SK-N-SH (cell line): ENCODE data around the gene ESF1. TPM values are rescaled to one million over a fixed set of nuclear protein-coding genes. Genes with fewer than 3 reads are reported as not detected.

Experiments
- CTCF ChIA-PET: fragments of 300-600, 350-600 bp; formaldehyde crosslinking; extraction: SDS; loops from one replicate; lab custom pipeline; 2021; lab: Yijun Ruan, JAX
- POLR2A ChIA-PET: fragments of 350-600 bp; sonication (Branson Sonifier 250); formaldehyde crosslinking; extraction: SDS; loops from one replicate; lab custom pipeline; 2020; ENCODE audit warnings: antibody characterized with exemption, inconsistent platforms; lab: Yijun Ruan, JAX
- DNase-seq: peaks from one replicate; pipeline ENCODE4 v3.0.0; 2012
- H2AFZ ChIP-seq: fragments of 200-600 bp; sonication (generic); 2 replicates; pipeline ENCODE4 v1.8.1; 2016; ENCODE audit warnings: antibody characterized with exemption, mild to moderate bottlenecking, low read depth
- H3F3A ChIP-seq: fragments of 200-600 bp; sonication (generic); replicated peaks from 2 replicates; pipeline ENCODE3; 2016; ENCODE audit warnings: antibody characterized with exemption, mild to moderate bottlenecking; ENCODE audit not compliant: insufficient read depth
- H3K27ac ChIP-seq, 2 experiments: fragments of 200-500 bp in 1 of 2; fragments of 200-600 bp in 1 of 2; sonication (Bioruptor generic) in 1 of 2; sonication (generic), shearing (Covaris generic) in 1 of 2; 2 replicates each; pipeline versions ENCODE4 v1.5.1 to v1.6.1; 2014 to 2016; ENCODE audit warnings: low read depth in 2 of 2, inconsistent platforms in 1 of 2, low read length in 1 of 2, mild to moderate bottlenecking in 1 of 2, mixed read lengths in 1 of 2
- H3K27me3 ChIP-seq: fragments of 200-600 bp; sonication (generic), shearing (Covaris generic); 2 replicates; pipeline ENCODE4 v1.6.1; 2016; ENCODE audit warnings: mixed run types; ENCODE audit not compliant: insufficient read depth
- H3K36me3 ChIP-seq, 2 experiments: fragments of 200-500 bp in 1 of 2; fragments of 200-600 bp in 1 of 2; sonication (Bioruptor generic) in 1 of 2; sonication (generic) in 1 of 2; replicated peaks in 1 of 2; 2 replicates each; pipeline versions ENCODE3 to v1.5.1; 2014 to 2016; ENCODE audit warnings: low read length in 1 of 2, mild to moderate bottlenecking in 1 of 2; ENCODE audit not compliant: insufficient read depth in 2 of 2, control insufficient read depth in 1 of 2
- H3K4me1 ChIP-seq, 2 experiments: fragments of 200-500 bp in 1 of 2; fragments of 200-600 bp in 1 of 2; sonication (Bioruptor generic) in 1 of 2; sonication (generic), shearing (Covaris generic) in 1 of 2; 2 replicates each; pipeline versions ENCODE4 v1.5.1 to v1.6.1; 2014 to 2016; ENCODE audit warnings: low read depth in 1 of 2, low read length in 1 of 2, mixed run types in 1 of 2; ENCODE audit not compliant: insufficient read depth in 2 of 2, control insufficient read depth in 1 of 2
- H3K4me2 ChIP-seq: fragments of 200-600 bp; sonication (generic), shearing (Covaris generic); 2 replicates; pipeline ENCODE4 v1.6.1; 2017; ENCODE audit warnings: mixed run types
- H3K4me3 ChIP-seq, 2 experiments: fragments of 200-500 bp in 1 of 2; fragments of 200-600 bp in 1 of 2; sonication (Bioruptor generic) in 1 of 2; sonication (generic), shearing (Covaris generic) in 1 of 2; 2 replicates each; pipeline versions ENCODE4 v1.5.1 to v1.8.1; 2014 to 2016; ENCODE audit warnings: low read depth in 2 of 2, inconsistent platforms in 1 of 2, low read length in 1 of 2, mild to moderate bottlenecking in 1 of 2, mixed read lengths in 1 of 2, moderate library complexity in 1 of 2
- H3K79me2 ChIP-seq: fragments of 200-600 bp; sonication (generic); 2 replicates; pipeline ENCODE4 v1.8.1; 2017; ENCODE audit warnings: mild to moderate bottlenecking; ENCODE audit not compliant: insufficient read depth
- H3K9ac ChIP-seq: fragments of 200-600 bp; sonication (generic); 2 replicates; pipeline ENCODE4 v1.6.1; 2017; ENCODE audit warnings: mixed run types
- H3K9me2 ChIP-seq: fragments of 200-600 bp; sonication (generic); 2 replicates; pipeline ENCODE4 v1.6.1; 2017; ENCODE audit warnings: mixed run types
- H3K9me3 ChIP-seq: fragments of 200-600 bp; sonication (generic); 2 replicates; pipeline ENCODE4 v1.6.1; 2017; ENCODE audit warnings: mixed run types, mild to moderate bottlenecking, moderate library complexity
- H4K20me1 ChIP-seq: fragments of 200-600 bp; sonication (generic); 2 replicates; pipeline ENCODE4 v1.6.1; 2017; ENCODE audit warnings: mild to moderate bottlenecking, mixed run types; ENCODE audit not compliant: insufficient read depth
- ELF1 ChIP-seq: IDR thresholded peaks from 2 replicates; pipeline ENCODE4 v1.4.0; 2012
- FOSL2 ChIP-seq: IDR thresholded peaks from 2 replicates; pipeline ENCODE4 v1.4.0; 2012; ENCODE audit warnings: low read depth, mild to moderate bottlenecking, moderate library complexity, borderline replicate concordance
- FOXJ3 ChIP-seq: sonication (generic); formaldehyde crosslinking; IDR thresholded peaks from 2 replicates; pipeline ENCODE4 v1.5.1; 2020; ENCODE audit warnings: mild to moderate bottlenecking, missing genetic modification reagents
- FOXM1 ChIP-seq: IDR thresholded peaks from 2 replicates; pipeline ENCODE4 v1.4.0; 2012; ENCODE audit warnings: low read depth, mild to moderate bottlenecking
- GATA2 ChIP-seq: sonication (generic); formaldehyde crosslinking; IDR thresholded peaks from 2 replicates; pipeline ENCODE4 v1.5.0; 2020; ENCODE audit warnings: mild to moderate bottlenecking, missing genetic modification reagents
- MEF2A ChIP-seq: IDR thresholded peaks from 2 replicates; pipeline ENCODE4 v1.4.0; 2012; ENCODE audit warnings: low read depth, borderline replicate concordance
- MXI1 ChIP-seq: IDR thresholded peaks from 2 replicates; pipeline ENCODE4 v1.6.1; 2012; ENCODE audit warnings: mild to moderate bottlenecking, low read depth, low read length, improper control_type of control experiment
- NRF1 ChIP-seq: IDR thresholded peaks from 2 replicates; pipeline ENCODE4 v1.6.1; 2012; ENCODE audit warnings: low read depth, mild to moderate bottlenecking, low read length
- RCOR1 ChIP-seq: fragments of 150-350 bp; IDR thresholded peaks from 2 replicates; pipeline ENCODE4 v1.6.1; 2017; ENCODE audit warnings: antibody characterized with exemption, low read length
- RFX5 ChIP-seq: IDR thresholded peaks from 2 replicates; pipeline ENCODE4 v1.6.1; 2012; ENCODE audit warnings: mild to moderate bottlenecking, improper control_type of control experiment, low read length
- RXRA ChIP-seq: IDR thresholded peaks from 2 replicates; pipeline ENCODE4 v1.4.0; 2012; ENCODE audit warnings: low read depth, mild to moderate bottlenecking, borderline replicate concordance
- SIN3A ChIP-seq: IDR thresholded peaks from 2 replicates; pipeline ENCODE4 v1.6.1; 2012; ENCODE audit warnings: low read depth, mild to moderate bottlenecking, low read length, moderate library complexity, borderline replicate concordance
- SMC3 ChIP-seq: IDR thresholded peaks from 2 replicates; pipeline ENCODE4 v1.6.1; 2012; ENCODE audit warnings: low read depth, low read length, improper control_type of control experiment
- TCF12 ChIP-seq: IDR thresholded peaks from 2 replicates; pipeline ENCODE4 v1.4.0; 2012
- TEAD4 ChIP-seq: IDR thresholded peaks from 2 replicates; pipeline ENCODE4 v1.4.0; 2012; ENCODE audit warnings: mild to moderate bottlenecking, borderline replicate concordance; ENCODE audit not compliant: insufficient read depth
- WGBS: methylation state at CpG from one replicate; pipeline ENCODE4 v1.1.6; 2017; ENCODE audit warnings: low lambda C conversion rate; 5-methylcytosine and 5-hydroxymethylcytosine counted together
- polyA plus RNA-seq, 3 experiments: library from polyadenylated mRNA; depleted of rRNA; stranded (reverse); fragments of >200 nt; gene quantifications; 2 replicates each; pipeline ENCODE4 v1.2.3, GENCODE V29; 2012
- TF ChIP-seq, protein P1 (sequence below): IDR thresholded peaks from 2 replicates; pipeline ENCODE4 v1.4.0; 2012; ENCODE audit warnings: low read depth, borderline replicate concordance
- TF ChIP-seq, protein P2 (sequence below): IDR thresholded peaks from 2 replicates; pipeline ENCODE4 v1.6.1; 2012; ENCODE audit warnings: mild to moderate bottlenecking, low read depth, low read length, moderate library complexity
- TF ChIP-seq, protein P3 (sequence below): fragments of 150-350 bp; IDR thresholded peaks from 2 replicates; pipeline ENCODE4 v1.6.1; 2016; ENCODE audit warnings: mild to moderate bottlenecking, low read depth, low read length
- TF ChIP-seq, protein P4 (sequence below): fragments of 200-600 bp; sonication (generic); IDR thresholded peaks from 2 replicates; pipeline ENCODE4 v1.6.1; 2017; ENCODE audit warnings: antibody characterized with exemption, mild to moderate bottlenecking, moderate library complexity

ESF1 gene
- polyA plus RNA-seq, 1 of the 3 experiments (the other 2 are of a cell fraction) = 1.4 TPM

DNA sequence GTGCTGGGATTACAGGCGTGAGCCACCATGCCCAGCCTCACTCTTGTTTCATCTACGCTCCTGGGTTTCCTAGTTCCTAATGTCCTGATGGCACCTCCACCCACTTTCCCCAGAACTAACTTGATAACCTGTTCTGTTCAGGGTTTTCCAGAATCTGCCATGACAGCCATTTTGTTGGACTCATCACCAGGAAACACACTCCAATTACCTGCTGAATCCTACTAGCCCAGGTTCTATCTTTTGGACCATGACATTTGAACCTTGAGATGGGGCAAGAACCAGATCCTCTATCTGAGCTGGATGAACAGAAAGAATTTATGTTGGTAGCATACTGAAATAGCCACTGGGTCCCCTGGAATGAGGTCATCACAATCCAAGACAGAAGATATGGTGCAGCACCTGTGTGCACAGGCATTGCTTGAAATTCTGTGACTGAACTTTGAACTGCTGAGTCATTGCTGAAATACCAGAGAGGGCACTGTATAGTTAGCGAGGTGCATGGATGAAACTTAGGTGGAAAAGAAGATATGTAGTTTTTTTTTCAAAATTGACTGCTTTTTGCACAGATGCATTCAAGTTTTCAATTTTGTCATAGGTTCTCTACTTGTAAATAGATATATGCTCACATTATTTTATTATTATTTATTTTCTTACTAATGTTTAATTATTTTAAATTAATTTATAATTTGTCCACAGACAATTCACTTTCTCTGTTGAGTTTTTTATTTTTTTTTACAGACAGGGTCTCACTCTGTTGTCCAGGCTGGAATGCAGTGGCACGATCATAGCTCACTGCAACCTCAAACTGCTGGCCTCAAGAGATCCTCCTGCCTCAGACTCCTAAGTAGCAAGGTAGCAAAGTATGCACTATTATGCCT is 103.2 kb downstream of the ESF1 start:
- Histone ChIP-seq H3K4me2 (no peak overlapping the region), H3K79me2 (no peaks in the 10 kb centered on the region), H3K4me3 (no peak overlapping the region), H2AFZ (no peak overlapping the region), H3K36me3 (no peaks in the 10 kb centered on the region), H3K4me1 (no peaks in the 10 kb centered on the region), H3F3A (no peaks in the 10 kb centered on the region), H4K20me1 (no peaks in the 10 kb centered on the region), H3K9me2 (no peaks in the 10 kb centered on the region), H3K27ac (no peak overlapping the region), H3K9ac (no peak overlapping the region), H3K27me3 (no peaks in the 10 kb centered on the region), H3K9me3 (no peaks in the 10 kb centered on the region)
- WGBS = 69% methylated on average over 4 of the region's 4 CpGs
- TF ChIP-seq TCF12 (no peak), TEAD4 (no peak), SMC3 (no peak), FOXM1 (no peak)
- DNase-seq = no peak
- ChIA-PET CTCF (no interaction called here), POLR2A (no interaction called here)

DNA sequence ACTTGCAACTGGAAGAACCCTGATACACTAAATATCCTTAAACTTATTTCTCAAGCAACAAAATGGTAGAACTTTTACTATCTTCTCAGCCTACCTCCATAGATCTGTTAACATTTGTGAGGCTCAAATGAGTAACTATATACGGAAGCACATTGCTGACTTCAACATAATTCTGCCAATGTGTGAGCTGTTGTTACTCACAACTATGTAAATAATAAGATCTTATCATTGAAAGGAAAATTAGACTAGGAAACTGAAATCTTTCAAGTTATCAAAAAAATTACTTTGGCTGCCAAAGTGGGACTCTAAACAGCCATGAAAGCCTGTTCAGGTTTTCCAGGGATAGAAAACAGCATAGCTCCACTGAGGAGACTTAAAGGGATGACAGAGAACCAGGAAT is 105.8 kb downstream of the ESF1 start:
- CTCF ChIA-PET = no interaction called here
- Histone ChIP-seq H3K4me2 (no peak overlapping the region), H3F3A (no peaks in the 10 kb centered on the region), H3K36me3 (no peaks in the 10 kb centered on the region), H4K20me1 (no peaks in the 10 kb centered on the region), H3K4me1 (no peaks in the 10 kb centered on the region), H3K9ac (no peak overlapping the region), H3K9me3 (no peaks in the 10 kb centered on the region), H3K27me3 (no peaks in the 10 kb centered on the region), H3K9me2 (no peaks in the 10 kb centered on the region), H3K79me2 (no peaks in the 10 kb centered on the region), H2AFZ (no peak overlapping the region), H3K27ac (no peak overlapping the region), H3K4me3 (no peak overlapping the region)
- POLR2A ChIA-PET = no interaction called here
- DNase-seq = no peak
- 78% methylated on average over 1 of the region's 1 CpG for WGBS
- no peak for TF ChIP-seq RFX5
- no peak for TF ChIP-seq NRF1
- no peak for TF ChIP-seq TEAD4
- no peak for TF ChIP-seq TCF12
- TF ChIP-seq, protein P1, sequence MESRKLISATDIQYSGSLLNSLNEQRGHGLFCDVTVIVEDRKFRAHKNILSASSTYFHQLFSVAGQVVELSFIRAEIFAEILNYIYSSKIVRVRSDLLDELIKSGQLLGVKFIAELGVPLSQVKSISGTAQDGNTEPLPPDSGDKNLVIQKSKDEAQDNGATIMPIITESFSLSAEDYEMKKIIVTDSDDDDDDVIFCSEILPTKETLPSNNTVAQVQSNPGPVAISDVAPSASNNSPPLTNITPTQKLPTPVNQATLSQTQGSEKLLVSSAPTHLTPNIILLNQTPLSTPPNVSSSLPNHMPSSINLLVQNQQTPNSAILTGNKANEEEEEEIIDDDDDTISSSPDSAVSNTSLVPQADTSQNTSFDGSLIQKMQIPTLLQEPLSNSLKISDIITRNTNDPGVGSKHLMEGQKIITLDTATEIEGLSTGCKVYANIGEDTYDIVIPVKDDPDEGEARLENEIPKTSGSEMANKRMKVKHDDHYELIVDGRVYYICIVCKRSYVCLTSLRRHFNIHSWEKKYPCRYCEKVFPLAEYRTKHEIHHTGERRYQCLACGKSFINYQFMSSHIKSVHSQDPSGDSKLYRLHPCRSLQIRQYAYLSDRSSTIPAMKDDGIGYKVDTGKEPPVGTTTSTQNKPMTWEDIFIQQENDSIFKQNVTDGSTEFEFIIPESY = no peak
- no peak for TF ChIP-seq MXI1
- TF ChIP-seq MEF2A = no peak
- no peak for TF ChIP-seq FOSL2
- TF ChIP-seq SIN3A = no peak
- no peak for TF ChIP-seq FOXJ3 (CRISPR knock-in tag)
- no peak for TF ChIP-seq GATA2
- TF ChIP-seq, protein P2, sequence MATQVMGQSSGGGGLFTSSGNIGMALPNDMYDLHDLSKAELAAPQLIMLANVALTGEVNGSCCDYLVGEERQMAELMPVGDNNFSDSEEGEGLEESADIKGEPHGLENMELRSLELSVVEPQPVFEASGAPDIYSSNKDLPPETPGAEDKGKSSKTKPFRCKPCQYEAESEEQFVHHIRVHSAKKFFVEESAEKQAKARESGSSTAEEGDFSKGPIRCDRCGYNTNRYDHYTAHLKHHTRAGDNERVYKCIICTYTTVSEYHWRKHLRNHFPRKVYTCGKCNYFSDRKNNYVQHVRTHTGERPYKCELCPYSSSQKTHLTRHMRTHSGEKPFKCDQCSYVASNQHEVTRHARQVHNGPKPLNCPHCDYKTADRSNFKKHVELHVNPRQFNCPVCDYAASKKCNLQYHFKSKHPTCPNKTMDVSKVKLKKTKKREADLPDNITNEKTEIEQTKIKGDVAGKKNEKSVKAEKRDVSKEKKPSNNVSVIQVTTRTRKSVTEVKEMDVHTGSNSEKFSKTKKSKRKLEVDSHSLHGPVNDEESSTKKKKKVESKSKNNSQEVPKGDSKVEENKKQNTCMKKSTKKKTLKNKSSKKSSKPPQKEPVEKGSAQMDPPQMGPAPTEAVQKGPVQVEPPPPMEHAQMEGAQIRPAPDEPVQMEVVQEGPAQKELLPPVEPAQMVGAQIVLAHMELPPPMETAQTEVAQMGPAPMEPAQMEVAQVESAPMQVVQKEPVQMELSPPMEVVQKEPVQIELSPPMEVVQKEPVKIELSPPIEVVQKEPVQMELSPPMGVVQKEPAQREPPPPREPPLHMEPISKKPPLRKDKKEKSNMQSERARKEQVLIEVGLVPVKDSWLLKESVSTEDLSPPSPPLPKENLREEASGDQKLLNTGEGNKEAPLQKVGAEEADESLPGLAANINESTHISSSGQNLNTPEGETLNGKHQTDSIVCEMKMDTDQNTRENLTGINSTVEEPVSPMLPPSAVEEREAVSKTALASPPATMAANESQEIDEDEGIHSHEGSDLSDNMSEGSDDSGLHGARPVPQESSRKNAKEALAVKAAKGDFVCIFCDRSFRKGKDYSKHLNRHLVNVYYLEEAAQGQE = no peak
- no peak for TF ChIP-seq RXRA
- TF ChIP-seq FOXM1 = no peak
- TF ChIP-seq, protein P3, sequence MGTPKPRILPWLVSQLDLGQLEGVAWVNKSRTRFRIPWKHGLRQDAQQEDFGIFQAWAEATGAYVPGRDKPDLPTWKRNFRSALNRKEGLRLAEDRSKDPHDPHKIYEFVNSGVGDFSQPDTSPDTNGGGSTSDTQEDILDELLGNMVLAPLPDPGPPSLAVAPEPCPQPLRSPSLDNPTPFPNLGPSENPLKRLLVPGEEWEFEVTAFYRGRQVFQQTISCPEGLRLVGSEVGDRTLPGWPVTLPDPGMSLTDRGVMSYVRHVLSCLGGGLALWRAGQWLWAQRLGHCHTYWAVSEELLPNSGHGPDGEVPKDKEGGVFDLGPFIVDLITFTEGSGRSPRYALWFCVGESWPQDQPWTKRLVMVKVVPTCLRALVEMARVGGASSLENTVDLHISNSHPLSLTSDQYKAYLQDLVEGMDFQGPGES = no peak
- TF ChIP-seq, protein P4, sequence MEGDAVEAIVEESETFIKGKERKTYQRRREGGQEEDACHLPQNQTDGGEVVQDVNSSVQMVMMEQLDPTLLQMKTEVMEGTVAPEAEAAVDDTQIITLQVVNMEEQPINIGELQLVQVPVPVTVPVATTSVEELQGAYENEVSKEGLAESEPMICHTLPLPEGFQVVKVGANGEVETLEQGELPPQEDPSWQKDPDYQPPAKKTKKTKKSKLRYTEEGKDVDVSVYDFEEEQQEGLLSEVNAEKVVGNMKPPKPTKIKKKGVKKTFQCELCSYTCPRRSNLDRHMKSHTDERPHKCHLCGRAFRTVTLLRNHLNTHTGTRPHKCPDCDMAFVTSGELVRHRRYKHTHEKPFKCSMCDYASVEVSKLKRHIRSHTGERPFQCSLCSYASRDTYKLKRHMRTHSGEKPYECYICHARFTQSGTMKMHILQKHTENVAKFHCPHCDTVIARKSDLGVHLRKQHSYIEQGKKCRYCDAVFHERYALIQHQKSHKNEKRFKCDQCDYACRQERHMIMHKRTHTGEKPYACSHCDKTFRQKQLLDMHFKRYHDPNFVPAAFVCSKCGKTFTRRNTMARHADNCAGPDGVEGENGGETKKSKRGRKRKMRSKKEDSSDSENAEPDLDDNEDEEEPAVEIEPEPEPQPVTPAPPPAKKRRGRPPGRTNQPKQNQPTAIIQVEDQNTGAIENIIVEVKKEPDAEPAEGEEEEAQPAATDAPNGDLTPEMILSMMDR = no peak
- TF ChIP-seq ELF1 = no peak
- TF ChIP-seq RCOR1 = no peak
